Natural killer cell (primary cell): ENCODE data around the gene COL6A3. TPM values are rescaled to one million over a fixed set of nuclear protein-coding genes. Genes with fewer than 3 reads are reported as not detected.

ENCODE experiments used
- ATAC-seq, 3 donors: fragments of 150-1000 bp in 2 of 3; fragments of 200-7000 bp in 1 of 3; cut with Tn5 transposase; 1 replicate in 1 of 3; 2 replicates in 2 of 3; pipeline ENCODE4 v1.10.0; 2021; ENCODE audit warnings: mild to moderate bottlenecking in 2 of 3, moderate library complexity in 2 of 3
- DNase-seq, 2 donors: peaks; one replicate each; pipeline versions ENCODE4 v3.0.0 to v3.0.0-alpha.2; 2013 to 2021; ENCODE audit warnings: mixed read lengths in 1 of 2
- H3K27ac ChIP-seq: one replicate; pipeline ENCODE4 v1.5.1; 2013; ENCODE audit warnings: mild to moderate bottlenecking, low read length
- H3K27me3 ChIP-seq: one replicate; pipeline ENCODE4 v1.6.1; 2013; ENCODE audit warnings: low read length; ENCODE audit not compliant: control insufficient read depth, insufficient read depth
- H3K36me3 ChIP-seq: one replicate; pipeline ENCODE4 v1.6.1; 2013; ENCODE audit warnings: low read length; ENCODE audit not compliant: control insufficient read depth, insufficient read depth
- H3K4me1 ChIP-seq: one replicate; pipeline ENCODE4 v1.6.1; 2013; ENCODE audit warnings: low read length; ENCODE audit not compliant: control insufficient read depth, insufficient read depth
- H3K4me3 ChIP-seq: one replicate; pipeline ENCODE4 v1.5.1; 2013; ENCODE audit warnings: low read length
- H3K9me3 ChIP-seq: one replicate; pipeline ENCODE4 v1.6.1; 2013; ENCODE audit warnings: low read length; ENCODE audit not compliant: control insufficient read depth, insufficient read depth
- H3K27ac Mint-ChIP-seq, 2 donors: one replicate each; pipeline ENCODE4 v1.8.0; 2022; ENCODE audit warnings: mild to moderate bottlenecking in 2 of 2, mixed read lengths in 2 of 2, moderate library complexity in 1 of 2
- H3K27me3 Mint-ChIP-seq, 2 donors: one replicate each; pipeline ENCODE4 v1.8.0; 2022; ENCODE audit warnings: low read depth in 2 of 2, mixed read lengths in 2 of 2
- H3K36me3 Mint-ChIP-seq: one replicate; pipeline ENCODE4 v1.8.0; 2022; ENCODE audit warnings: mixed read lengths
- H3K4me1 Mint-ChIP-seq, 2 donors: one replicate each; pipeline ENCODE4 v1.8.0; 2022; ENCODE audit warnings: mixed read lengths in 2 of 2
- H3K4me3 Mint-ChIP-seq: one replicate; pipeline ENCODE4 v1.8.0; 2022; ENCODE audit warnings: mild to moderate bottlenecking, moderate library complexity, mixed read lengths
- H3K9me3 Mint-ChIP-seq, 2 donors: one replicate each; pipeline ENCODE4 v1.8.0; 2022; ENCODE audit warnings: mixed read lengths in 2 of 2
- WGBS: methylation state at CpG from one replicate; pipeline ENCODE4 v1.1.7; 2013; ENCODE audit warnings: missing lambda C conversion rate; ENCODE audit not compliant: insufficient coverage; 5-methylcytosine and 5-hydroxymethylcytosine counted together
- intact Hi-C: fragments of 100-400 bp; cut with micrococcal nuclease; formaldehyde crosslinking; loops from one replicate; pipeline ENCODE4 v1.14.2; 2022
- total RNA-seq, 4 donors: library from RNA; stranded (reverse); fragments of 120-200 nt in 1 of 4; gene quantifications; one replicate each; pipeline versions ENCODE4 v1.2.3 to v1.2.4, GENCODE V29; 2013 to 2022
- TF ChIP-seq, protein P1 (sequence below): fragments of 200-600 bp; IDR thresholded peaks from one replicate; pipeline ENCODE4 v1.8.0; 2022; ENCODE audit warnings: antibody characterized with exemption

COL6A3 gene
- total RNA-seq, 3 donors from 2014 or later (not counting 1 experiment from before 2014, with no cell fraction given): 0.10 to 0.31 (median 0.29) TPM

DNA sequence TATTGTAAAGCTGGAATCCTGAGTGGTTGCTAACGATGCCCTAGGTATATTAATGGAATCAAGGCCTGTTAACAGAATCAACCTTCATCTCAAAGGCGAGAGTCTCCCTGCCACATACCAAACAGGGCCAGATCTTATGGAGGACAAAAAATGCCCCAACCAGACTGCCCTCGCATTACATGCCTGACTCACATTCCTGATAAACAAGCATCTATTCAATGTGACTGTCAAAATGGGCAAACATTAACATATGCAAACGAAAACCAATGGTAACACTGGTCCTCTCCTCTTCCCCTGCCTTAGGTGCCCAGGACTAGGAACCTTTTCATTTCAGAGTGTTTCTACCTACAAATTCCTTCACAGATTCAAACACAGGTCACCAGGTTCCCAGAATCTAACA, 83.4 kb downstream of the COL6A3 start:
- no peaks in the 10 kb centered on the region for H3K9me3 ChIP-seq
- Mint-ChIP-seq H3K36me3 (no peaks in the 10 kb centered on the region), H3K4me1 (no peaks in the 10 kb centered on the region), H3K9me3 (no peaks in the 10 kb centered on the region), H3K4me3 (no peak overlapping the region), H3K27me3 (peaks cover 8 to 13% of the 10 kb centered on the region in 2 donors), H3K27ac (no peak overlapping the region)
- DNase-seq (no peak), ATAC-seq (no peak)
- H3K4me1 ChIP-seq: no peaks in the 10 kb centered on the region
- H3K27ac ChIP-seq: no peak overlapping the region
- intact Hi-C loops: no loop called here
- no peaks in the 10 kb centered on the region for H3K27me3 ChIP-seq
- H3K36me3 ChIP-seq: no peaks in the 10 kb centered on the region
- H3K4me3 ChIP-seq: no peak overlapping the region
- TF ChIP-seq, protein P1, sequence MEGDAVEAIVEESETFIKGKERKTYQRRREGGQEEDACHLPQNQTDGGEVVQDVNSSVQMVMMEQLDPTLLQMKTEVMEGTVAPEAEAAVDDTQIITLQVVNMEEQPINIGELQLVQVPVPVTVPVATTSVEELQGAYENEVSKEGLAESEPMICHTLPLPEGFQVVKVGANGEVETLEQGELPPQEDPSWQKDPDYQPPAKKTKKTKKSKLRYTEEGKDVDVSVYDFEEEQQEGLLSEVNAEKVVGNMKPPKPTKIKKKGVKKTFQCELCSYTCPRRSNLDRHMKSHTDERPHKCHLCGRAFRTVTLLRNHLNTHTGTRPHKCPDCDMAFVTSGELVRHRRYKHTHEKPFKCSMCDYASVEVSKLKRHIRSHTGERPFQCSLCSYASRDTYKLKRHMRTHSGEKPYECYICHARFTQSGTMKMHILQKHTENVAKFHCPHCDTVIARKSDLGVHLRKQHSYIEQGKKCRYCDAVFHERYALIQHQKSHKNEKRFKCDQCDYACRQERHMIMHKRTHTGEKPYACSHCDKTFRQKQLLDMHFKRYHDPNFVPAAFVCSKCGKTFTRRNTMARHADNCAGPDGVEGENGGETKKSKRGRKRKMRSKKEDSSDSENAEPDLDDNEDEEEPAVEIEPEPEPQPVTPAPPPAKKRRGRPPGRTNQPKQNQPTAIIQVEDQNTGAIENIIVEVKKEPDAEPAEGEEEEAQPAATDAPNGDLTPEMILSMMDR: no peak
- 55% methylated on average over 3 of the region's 4 CpGs for WGBS

DNA sequence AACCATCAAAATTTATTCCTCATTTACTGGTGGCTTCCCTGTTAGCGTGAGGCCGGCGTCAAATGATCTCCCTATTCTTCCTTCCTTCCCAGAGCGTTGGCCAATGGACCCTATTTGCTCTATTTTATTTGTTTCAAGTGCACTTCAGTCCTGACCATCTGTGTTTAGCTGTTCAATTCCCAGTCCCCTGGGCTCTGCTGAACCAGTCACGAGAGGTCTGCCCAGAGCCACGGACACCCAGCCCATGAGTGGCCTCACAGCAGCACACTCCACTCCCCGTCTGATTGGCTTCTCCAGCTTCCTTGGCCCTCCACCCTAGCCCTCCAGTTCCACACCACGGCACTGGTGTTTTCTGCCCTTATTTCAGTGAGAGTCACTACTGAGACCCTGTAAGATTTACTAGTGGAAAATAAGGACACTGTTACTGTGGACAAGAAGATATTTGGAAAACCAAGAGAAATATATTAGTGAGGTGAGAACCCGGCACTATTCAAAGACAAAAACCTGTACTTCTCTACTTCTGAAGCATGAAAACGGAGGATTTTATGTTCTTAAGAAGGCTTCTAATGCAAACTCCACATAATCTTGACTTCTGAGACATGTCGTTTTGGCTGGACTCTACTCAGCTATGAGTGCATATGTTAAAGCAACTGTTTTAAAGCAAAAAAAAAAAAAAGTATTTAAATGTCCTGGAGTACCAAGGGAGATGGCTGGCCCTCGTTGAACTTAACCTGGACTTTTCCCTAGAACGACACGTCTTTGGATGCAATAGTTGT, 86.6 kb downstream of the COL6A3 start:
- peaks cover 6 to 8% of the 10 kb centered on the region in 2 donors for H3K27me3 Mint-ChIP-seq
- Histone ChIP-seq H3K9me3 (no peaks in the 10 kb centered on the region), H3K4me3 (no peak overlapping the region), H3K27ac (no peak overlapping the region), H3K27me3 (no peaks in the 10 kb centered on the region), H3K36me3 (no peaks in the 10 kb centered on the region), H3K4me1 (no peaks in the 10 kb centered on the region)
- no peaks in the 10 kb centered on the region for H3K9me3 Mint-ChIP-seq
- H3K4me3 Mint-ChIP-seq: no peak overlapping the region
- intact Hi-C loops: no loop called here
- H3K36me3 Mint-ChIP-seq: no peaks in the 10 kb centered on the region
- ATAC-seq: no peak
- DNase-seq: no peak
- 86% methylated on average over 13 of the region's 14 CpGs for WGBS
- H3K27ac Mint-ChIP-seq: no peak overlapping the region
- H3K4me1 Mint-ChIP-seq: no peaks in the 10 kb centered on the region
- TF ChIP-seq, protein P1: no peak

DNA sequence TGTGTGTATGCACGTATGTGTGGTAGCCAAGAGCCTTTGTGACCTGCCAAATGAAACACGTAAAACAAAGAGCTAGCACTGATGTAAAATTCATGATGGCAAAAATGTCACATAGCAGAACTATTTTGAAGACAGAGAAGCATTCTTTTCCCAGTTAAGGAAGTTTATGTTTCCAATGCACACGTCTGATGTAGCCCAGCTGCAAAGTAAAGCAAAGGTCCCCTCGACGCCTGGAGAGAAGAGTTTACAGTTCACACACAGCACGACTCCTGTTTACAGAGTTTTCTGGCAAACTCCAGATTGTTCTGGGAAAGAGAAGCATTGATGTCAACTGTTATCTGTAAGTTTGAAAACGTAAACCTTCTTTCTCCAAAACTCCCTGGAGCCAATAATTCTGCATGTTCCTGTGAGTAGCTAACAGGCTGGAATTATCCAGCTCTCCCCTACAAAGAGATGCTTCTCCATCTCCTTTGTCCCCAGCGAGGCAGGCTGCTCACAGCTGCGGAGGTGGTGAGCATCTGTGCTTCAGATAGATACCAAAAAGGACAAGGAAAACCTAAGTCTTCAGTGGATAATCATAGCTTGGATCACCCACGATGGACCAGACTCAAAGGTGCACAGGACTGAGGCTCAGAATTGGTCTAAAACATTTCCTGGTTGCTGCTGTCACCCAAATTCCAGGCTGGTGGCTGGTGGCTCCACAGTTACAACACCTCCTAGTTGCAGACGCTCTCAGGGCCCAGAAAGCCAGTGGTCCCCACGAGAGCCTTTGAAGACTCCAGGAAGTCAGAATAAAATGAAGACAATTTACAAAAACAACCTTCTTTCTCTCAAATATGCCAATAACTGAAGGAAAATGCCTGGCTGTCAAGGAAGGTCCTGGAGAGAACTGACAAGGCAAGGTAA, 87.4 kb downstream of the COL6A3 start:
- Mint-ChIP-seq H3K27me3 (peaks cover 6 to 8% of the 10 kb centered on the region in 2 donors), H3K4me1 (no peaks in the 10 kb centered on the region), H3K9me3 (no peaks in the 10 kb centered on the region), H3K4me3 (no peak overlapping the region), H3K27ac (no peak overlapping the region), H3K36me3 (no peaks in the 10 kb centered on the region)
- H3K36me3 ChIP-seq: no peaks in the 10 kb centered on the region
- intact Hi-C loops: no loop called here
- no peaks in the 10 kb centered on the region for H3K4me1 ChIP-seq
- no peak for DNase-seq
- TF ChIP-seq, protein P1: no peak
- H3K4me3 ChIP-seq: no peak overlapping the region
- no peak for ATAC-seq
- no peak overlapping the region for H3K27ac ChIP-seq
- 82% methylated on average over 12 of the region's 12 CpGs for WGBS
- no peaks in the 10 kb centered on the region for H3K9me3 ChIP-seq
- no peaks in the 10 kb centered on the region for H3K27me3 ChIP-seq
